Measurements from ENCODE around the gene EBF3. TPM values are rescaled to one million over a fixed set of nuclear protein-coding genes. Genes with fewer than 3 reads are reported as not detected.

The EBF3 gene
- total and polyA plus RNA-seq, 2 experiments from 2014 or later = 0.27 to 0.49 TPM

GRCh38 chr10:129965425-129965808, 1.3 kb upstream of the EBF3 start:
- no peak for ATAC-seq
- Histone ChIP-seq H3K4me1 (ENCODE audit: insufficient read depth) (peaks cover 62% of the 10 kb centered on the region), H3K9me2 (ENCODE audit: insufficient read depth) (no peaks in the 10 kb centered on the region), H3K27me3 (ENCODE audit: insufficient read depth) (peaks cover 98% of the 10 kb centered on the region), H2AFZ (0 out of 2 replicates have a peak overlapping the region, but pooled peaks have one; percentile 69), H3K36me3 (ENCODE audit: insufficient read depth) (no peaks in the 10 kb centered on the region), H3K4me3 (peak overlapping the region; percentile 57), H3F3A (replicated peaks; ENCODE audit: low read depth) (peaks cover 29% of the 10 kb centered on the region), H3K27ac (ENCODE audit: low read depth) (no peak overlapping the region), H4K20me1 (replicated peaks; ENCODE audit: insufficient read depth) (peaks cover 27% of the 10 kb centered on the region), H3K79me2 (replicated peaks; ENCODE audit: insufficient read depth) (no peaks in the 10 kb centered on the region), H3K4me2 (peak overlapping the region; percentile 86)
- DNase-seq (ENCODE audit: low spot score) = no peak
- H3K27ac Mint-ChIP-seq = no peak overlapping the region
- peak overlapping the region; percentile 50 for H3K4me3 Mint-ChIP-seq
- TF ChIP-seq REST (IDR thresholded peaks at IDR 0.05; ENCODE audit: unreplicated experiment) (no peak), NANOG (IDR thresholded peaks at IDR 0.05; ENCODE audit: borderline replicate concordance) (no peak), ETS1 (IDR thresholded peaks at IDR 0.05) (no peak), ZNF114 (CRISPR knock-in tag; IDR thresholded peaks at IDR 0.05) (no peak), JUNB (IDR thresholded peaks at IDR 0.05; ENCODE audit: unreplicated experiment) (no peak), CREB1 (CRISPR knock-in tag; IDR thresholded peaks at IDR 0.05; ENCODE audit: low read depth) (no peak), ZNF462 (CRISPR knock-in tag; IDR thresholded peaks at IDR 0.05) (no peak), EZH2 (IDR thresholded peaks at IDR 0.05; ENCODE audit: low read depth, unreplicated experiment) (peak; percentile 95), ZNF331 (CRISPR knock-in tag; IDR thresholded peaks at IDR 0.05; ENCODE audit: low read depth) (no peak), EZH2phosphoT487 (IDR thresholded peaks at IDR 0.05; ENCODE audit: unreplicated experiment) (peak; percentile 38), CTCF (conservative IDR thresholded peaks at IDR 0.05; ENCODE audit: low read depth in 2 of 2) (no peak), POLR2AphosphoS5 (IDR thresholded peaks at IDR 0.05; ENCODE audit: low read depth) (no peak), STAT1 (IDR thresholded peaks at IDR 0.05; ENCODE audit: unreplicated experiment) (no peak)
- H3K36me3 Mint-ChIP-seq (ENCODE audit: low read depth) = no peaks in the 10 kb centered on the region
- H3K4me1 Mint-ChIP-seq = peaks cover 42% of the 10 kb centered on the region
- H3K27me3 Mint-ChIP-seq (ENCODE audit: insufficient read depth, low read depth, poor library complexity) = peaks cover 87% of the 10 kb centered on the region
- H3K9me3 Mint-ChIP-seq = peaks cover 5% of the 10 kb centered on the region; the same call in 1 of the 3 replicates
